SIG-M5 treated with dmso at 0.1 percent for 504 hours (cell line): ENCODE results near the gene ARL16.

ENCODE experiments used
- DNase-seq: peaks from one replicate; lab custom pipeline; 2025; ENCODE audit not compliant: unreplicated experiment; lab: John Stamatoyannopoulos, UW

The ARL16 gene, protein sequence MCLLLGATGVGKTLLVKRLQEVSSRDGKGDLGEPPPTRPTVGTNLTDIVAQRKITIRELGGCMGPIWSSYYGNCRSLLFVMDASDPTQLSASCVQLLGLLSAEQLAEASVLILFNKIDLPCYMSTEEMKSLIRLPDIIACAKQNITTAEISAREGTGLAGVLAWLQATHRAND

DNA sequence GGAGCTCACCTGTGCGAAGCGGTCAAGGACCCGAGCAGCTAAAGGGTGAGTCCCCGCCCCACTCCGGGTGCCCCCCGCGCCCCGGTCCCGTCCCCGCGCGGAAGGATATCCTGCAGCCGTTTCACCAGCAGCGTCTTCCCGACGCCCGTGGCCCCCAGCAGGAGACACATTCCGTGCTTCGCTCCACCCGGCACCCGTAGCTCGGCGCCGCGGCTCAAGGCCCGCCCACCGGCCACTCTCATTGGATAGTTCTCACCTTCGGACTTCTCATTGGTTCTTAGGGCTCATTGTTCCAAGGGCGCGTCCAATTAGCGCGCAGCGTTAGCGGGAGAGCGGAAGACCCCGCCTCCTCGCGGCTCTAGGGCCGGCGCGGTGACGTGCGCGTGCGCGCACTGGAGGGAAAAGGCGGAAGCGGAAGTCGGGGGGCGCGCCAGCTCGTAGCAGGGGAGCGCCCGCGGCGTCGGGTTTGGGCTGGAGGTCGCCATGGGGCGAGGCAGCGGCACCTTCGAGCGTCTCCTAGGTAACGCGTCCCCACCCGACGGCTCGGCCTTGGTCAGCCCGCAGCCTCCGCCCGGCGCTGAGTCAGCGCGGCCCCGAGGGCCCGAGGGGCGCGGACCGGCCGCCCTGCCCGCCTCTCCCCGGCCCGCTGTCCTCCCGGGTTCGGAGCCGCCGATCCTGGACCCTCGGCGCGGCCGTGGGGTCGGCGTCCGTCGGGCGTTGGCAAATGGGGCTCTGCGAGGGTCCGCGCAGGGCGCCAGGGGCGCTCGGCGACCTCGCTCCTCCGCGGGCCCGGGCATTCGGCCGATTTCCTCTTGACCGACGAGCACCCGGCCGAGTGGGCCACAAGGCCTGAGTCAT is at the start of gene ARL16, which contains the start of gene HGS:
Gene ARL16, minus strand, starts transcription at position 214 of the 858 bp plus-strand sequence. Its CDS starts 44 bp downstream, at position 170.
Gene HGS, plus strand, starts transcription at position 428 of the 858 bp plus-strand sequence. Its CDS starts 56 bp downstream, at position 484.
- DNase-seq, result peak; percentile 98

DNA sequence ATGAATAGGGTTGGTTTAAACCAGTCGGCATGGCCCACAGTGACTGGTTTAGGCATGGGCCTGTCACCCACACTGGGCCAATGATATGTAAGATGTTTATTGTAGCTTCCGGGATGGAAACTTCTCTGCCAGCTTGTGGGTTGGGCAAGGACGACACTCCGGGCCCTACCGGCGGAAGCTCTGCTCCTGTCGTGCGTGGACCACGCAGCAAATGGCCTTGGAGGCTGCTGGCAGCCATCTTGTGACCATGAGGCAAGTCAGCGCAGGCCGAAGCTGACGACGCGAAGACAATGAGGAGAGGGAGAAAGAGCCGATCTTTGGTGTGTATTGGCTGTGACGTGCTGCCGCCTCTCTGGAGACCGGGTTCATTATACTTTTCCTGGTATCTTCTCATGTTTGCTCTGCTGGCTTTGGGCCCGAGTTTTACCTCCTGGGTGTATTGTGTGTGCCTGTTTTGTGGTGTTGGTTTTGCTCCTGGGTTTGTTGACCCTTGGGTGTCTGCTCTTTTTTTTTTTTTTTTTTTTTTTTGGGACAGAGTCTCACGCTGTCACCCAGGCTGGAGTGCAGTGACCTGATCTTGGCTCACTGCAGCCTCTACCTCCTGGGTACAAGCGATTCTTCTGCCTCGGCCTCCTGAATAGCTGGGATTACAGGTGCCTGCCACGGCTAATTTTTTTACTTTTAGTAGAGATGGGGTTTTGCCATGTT is 43.9 kb upstream of the ARL16 start:
- peak; percentile 41 for DNase-seq

DNA sequence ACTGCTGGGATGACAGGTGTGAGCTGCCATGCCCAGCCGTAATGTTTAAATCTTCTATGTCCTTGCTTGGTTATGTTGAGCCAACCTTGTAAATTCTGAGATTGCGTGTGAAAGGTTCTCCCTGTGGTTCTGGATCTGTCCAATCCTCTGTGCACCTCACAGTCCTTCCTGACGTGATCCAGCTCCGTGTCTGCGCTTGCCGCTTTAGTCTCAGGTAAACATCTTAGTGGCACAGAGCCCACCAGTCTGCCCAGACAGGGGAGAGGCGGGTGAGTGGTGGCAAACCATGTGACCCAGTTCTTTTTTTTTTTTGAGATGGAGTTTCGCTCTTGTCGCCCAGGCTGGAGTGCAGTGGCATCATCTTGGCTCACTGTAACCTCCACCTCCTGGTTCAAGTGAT is 42.4 kb upstream of the ARL16 start:
- DNase-seq, result no peak

DNA sequence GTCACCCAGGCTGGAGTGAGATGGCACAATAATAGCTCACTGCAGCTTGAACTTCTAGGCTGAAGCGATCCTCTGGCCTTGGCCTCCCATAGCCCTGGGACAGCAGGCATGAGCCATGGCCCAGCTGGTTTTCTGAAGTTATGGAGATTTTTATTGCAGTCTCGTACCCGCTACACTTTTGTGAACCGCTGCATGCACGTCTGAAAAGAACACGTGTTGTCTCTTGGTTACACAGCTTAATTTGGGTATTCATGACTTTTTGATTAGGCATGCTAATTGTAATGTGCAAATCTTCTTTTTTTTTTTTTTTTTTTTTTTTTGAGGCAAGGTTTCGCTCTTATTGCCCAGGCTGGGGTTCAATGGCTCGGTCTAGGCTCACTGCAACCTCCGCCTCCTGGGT is 41.8 kb upstream of the ARL16 start:
- DNase-seq, result no peak

DNA sequence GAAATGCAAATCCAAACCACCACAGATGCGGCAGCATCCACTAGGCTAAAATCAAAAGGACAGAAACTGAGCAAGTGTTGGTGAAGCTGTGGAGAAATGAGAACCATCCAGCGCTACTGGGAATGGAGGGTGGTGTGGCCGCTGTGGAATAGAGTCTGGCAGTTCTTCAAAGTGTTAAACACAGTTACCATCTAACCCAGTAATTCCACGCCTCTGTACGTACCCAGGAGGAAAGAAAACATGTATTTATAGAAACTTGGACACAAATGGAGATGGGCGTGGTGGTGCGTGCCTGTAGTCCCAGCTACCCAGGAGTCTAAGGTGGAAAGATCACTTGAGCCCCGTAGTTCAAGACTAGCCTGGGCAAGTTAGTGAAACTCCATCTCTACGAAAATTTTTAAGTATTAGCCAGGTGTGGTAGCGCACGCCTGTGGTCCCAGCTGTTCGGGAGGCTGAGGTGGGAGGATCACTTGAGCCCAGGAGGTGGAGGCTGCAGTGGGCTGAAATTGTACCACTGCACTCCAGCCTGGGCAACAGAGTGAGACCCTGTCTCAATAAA is 40.1 kb upstream of the ARL16 start:
- DNase-seq, result no peak

DNA sequence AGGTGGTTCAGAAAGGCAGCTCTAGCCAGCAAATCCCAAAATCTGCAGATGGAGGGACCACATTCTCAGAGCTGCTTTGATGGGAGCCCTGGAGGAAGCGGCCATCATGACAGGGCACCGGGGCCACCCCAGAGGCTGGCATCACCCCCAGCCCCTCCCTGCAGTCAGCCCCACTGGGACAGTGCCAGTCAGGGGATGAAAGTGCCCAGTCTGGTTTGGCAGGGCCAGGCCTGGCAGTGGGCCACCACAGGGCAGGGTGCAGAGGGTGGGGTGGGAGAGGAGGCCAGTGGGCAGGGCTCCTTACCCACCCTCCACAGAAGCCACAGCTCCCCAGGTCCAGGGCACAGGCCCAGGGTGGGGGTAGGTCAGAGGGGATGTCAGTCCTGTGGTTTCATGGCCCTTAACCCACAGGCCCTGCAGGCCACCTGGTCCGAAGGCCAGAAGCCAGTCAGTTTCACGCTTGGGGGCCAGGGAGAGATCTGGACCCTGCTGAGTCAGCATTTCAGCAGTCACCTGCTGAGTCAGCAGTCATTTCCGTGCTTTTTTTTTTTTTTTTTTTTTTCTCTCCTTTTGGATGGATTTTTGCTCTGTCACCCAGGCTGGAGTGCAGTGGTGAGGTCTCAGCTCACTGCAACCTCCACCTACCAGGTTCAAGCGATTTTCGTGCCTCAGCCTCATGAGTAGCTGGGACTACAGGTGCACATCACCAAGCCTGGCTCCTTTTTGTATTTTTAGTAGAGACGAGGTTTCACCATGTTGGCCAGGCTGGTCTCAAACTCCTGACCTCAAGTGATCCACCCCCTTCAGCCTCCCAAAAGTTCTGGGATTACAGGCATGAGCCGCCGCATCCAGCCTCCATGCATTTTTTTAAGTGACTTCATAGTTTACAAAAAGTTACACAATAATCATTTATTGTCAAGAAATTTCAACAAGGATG is 38.9 kb upstream of the ARL16 start:
- no peak for DNase-seq

DNA sequence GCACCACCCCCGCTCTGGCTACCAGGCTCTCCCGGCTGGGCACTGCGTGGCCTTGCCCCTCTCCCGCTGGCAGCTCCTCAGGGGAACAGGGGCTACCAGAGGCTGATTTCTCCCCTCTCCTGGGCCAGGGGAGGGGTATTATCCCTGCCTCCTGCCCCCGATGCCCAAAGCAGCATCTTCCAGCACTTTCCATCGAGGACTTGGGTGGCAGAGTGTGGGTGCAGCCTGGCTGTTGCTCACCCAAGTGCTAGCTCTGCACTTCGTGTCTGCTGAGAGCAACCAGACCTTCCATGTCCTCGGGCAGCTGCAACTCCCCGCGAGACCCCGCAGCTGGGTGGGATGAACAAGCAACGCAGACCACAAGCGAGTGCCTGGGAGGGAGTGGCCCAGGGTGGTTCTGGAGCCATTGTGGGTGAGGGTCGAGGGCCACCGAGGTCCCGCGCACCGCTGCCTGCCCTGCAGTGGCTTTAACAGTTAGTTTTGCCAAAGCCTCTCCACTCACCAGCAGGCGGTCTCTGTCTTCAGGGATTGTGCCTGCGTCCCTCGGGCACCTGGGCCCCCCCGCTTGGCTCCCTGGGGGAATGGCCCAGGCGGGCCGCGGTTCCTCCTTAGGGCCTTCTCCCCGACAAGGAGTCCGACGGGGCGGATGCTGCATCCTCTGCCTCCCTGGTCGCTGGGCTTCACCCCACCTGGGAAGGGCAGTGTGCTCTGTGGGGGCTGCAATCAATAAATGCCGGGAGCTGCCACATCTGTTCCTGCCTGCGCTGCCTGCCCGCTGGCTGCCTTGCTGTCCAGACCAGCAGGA is 36.9 kb upstream of the ARL16 start:
- no peak for DNase-seq

DNA sequence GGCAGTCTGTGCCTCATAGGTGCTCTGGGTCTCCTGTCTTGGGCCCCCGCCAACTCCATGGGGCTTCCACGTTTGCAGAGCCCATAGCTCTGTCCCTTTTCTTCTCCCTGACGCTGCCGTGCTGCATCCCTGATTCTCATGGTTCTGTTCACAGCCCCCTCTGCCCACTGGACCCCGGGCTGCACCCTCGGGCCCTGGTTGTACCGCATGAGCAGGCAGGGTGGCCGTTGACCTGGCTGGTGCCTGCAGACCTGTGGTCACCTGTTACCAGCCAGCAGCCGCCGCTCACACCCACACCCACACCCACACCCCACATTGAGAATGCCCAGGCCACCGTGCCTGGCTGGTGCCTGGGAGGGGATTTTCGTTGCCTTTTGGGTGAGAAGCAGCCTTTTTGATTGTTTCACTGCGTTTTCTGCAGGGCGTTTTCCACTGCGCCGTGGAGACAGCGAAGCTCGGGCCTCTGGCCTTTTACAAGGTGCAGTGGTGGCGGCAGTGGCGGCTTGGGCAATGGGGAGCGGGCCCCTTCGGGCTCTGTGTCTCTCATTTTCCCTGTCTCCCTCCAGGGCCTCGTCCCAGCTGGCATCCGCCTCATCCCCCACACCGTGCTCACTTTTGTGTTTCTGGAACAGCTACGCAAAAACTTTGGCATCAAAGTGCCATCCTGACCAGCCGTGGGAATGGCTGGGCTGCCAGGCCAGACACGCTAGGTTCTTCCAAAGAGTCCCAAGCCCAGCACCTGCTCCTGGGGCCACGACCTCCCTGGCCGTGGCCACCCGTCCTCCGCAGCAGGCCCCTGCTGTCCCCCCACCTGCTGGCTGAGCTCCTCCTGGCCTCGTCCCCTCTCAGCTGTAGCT is 36.0 kb upstream of the ARL16 start:
- DNase-seq, result no peak

DNA sequence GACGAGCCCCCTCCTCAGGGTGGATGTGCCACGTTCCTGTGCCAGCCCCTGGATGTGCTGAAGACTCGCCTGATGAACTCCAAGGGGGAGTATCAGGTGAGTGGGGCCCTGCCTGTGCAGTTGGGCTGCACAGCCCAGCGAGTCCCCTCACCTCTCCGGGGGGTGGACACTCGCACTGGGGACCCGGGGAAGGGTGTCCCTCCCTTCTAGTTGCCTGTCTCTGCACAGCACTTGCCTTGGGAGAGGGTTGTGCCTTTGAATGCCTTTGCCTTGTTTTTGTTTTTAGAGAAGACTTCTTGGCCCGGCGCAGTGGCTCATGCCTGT is 34.1 kb upstream of the ARL16 start:
- no peak for DNase-seq

DNA sequence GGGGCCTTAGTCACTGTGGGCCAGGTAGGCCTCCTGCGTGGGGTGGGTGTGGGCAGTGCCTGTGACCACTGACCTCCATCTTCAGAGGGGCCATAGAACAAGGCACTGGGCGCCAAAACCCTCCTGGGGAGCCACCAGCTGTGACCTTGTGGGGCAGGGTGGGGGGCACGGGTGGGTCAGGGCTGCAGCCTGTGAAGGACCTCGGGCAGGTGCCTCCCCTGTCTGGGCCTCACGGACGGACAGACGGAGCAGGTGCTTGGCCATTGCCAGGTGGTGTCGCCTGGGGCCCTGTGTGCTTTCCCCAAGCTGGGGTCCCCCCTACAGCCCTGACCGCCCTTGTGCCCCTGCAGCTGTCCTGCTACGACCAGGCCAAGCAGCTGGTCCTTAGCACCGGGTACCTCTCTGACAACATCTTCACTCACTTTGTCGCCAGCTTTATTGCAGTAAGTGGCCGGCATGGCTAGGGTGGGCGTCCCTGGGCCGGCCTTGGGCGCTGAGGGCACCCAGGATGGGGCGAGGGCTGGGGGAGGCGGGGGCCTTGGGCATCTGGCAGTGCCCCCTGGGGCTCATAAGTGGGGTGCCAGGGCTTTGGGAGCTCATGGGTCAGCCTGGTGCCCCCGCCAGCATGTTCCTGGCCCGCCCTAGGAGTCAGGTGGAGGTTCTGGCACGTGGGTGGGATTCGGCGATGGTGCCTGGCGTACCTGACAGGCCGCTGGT is 33.6 kb upstream of the ARL16 start:
- no peak for DNase-seq

DNA sequence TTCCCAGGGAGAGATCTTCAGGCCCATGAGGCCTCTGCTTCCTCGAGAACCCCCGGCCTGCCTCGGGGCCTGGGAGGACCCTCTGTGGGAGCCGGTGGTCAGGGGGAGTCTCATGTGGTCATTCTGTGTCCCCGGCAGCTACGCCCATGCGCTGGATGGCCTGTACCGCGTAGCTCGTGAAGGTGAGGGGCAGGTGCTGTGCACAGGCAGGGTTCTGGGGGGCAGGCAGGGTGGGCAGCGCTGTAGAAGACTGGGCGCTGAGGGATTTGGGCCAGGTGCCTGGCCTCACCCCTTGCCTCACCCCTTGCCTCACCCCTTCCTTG is 33.0 kb upstream of the ARL16 start:
- no peak for DNase-seq

DNA sequence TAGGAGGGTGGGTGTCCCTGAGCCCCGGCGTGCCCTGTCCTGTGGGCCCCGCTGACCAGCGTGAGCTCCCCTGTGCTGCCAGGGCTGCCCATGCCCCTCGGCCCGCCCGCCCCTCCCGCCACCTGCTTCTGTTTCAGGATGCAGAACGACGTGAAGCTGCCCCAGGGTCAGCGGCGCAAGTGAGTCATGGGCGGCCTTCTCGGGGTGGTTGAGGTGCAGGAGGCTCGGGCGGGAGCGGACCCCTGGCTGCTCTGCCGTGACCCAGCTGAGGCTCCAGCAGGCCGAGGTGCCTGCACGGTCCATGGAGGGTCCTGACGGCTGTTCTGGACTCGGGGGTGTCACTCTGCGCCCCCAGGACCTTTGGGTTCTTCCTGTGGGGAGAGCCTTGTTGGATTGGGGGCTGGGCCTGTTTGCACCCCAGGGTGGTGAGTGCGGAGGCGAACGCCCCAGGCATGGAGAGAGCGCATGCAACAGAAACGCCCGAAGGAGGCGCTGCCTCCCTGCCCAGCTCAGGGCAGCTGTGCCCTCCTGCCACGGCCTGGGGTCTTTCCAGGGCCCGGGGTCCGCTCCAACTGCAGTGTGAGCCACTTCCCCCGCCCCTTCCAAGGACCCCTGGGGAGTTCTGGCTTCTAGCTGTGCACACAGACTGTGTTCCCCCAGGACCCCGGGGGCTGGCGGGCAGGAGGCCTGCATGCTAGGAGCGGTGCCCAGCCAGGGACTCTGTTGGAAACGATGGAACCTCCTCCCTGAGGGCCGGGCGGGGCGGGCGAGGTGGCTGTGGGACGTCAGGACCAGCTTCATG is 32.5 kb upstream of the ARL16 start:
- no peak for DNase-seq

DNA sequence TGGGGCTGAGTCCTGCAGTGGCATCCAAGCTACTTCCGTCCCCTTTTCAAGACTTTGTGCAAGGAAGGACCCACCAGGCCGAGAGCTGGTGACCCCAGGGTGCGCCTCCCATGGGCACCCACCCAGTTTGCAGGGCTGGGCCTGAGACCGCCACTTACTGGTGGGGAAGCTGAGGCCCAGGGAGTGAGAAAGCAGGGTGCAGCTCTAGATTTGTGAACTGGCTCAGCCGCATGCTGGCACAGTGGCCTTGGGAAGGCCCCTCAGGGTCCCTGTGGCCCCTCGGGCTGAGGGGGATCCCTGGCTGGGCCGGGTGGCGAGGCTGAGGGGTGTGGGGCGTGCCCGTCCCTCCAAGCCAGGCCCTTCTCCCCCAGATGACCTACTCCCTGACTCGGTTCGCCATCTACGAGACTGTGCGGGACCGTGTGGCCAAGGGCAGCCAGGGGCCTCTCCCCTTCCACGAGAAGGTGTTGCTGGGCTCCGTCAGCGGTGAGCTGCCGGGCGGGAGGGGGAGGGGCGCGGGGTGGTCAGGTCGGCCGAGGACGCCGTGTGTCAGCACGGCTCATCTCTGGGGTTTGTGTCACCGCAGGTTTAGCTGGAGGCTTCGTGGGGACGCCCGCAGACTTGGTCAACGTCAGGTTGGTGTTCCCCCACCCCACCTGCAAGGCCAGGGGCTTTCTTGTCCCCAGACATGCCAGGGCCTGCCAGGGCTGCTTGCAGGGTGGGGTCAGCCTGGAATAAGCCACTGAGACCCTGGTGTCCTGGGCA is 31.7 kb upstream of the ARL16 start:
- DNase-seq, result no peak

DNA sequence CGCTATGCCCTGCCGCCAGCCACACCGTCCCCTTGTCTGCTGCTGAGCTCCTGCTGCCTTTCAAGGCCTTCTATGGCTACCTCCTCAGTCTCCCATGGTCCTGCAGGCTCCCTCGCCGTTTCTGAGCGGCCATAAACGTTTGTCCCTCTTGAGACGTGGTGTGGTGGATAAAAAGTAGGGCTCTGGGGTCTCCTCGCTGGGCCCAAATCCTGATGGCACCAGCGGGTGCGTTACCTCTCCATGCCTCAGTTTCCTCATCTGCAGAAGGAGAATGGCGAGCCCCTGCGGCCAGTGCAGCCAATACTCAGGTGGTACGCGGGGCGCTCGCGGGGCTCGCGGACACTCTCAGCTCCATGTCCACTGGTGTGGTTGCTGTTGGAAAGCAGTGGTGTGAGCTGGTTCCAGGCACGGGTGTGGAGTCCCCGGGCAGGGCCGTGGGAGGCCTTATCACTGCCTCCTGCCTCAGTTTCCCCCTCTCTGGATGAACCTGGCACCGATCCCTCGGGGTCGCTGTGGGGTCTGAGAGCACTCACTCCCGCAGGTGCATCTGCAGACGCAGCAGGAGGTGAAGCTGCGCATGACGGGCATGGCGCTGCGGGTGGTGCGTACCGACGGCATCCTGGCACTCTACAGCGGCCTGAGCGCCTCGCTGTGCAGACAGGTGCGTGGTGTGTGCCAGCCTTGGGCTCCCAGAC is 31.0 kb upstream of the ARL16 start:
- no peak for DNase-seq

DNA sequence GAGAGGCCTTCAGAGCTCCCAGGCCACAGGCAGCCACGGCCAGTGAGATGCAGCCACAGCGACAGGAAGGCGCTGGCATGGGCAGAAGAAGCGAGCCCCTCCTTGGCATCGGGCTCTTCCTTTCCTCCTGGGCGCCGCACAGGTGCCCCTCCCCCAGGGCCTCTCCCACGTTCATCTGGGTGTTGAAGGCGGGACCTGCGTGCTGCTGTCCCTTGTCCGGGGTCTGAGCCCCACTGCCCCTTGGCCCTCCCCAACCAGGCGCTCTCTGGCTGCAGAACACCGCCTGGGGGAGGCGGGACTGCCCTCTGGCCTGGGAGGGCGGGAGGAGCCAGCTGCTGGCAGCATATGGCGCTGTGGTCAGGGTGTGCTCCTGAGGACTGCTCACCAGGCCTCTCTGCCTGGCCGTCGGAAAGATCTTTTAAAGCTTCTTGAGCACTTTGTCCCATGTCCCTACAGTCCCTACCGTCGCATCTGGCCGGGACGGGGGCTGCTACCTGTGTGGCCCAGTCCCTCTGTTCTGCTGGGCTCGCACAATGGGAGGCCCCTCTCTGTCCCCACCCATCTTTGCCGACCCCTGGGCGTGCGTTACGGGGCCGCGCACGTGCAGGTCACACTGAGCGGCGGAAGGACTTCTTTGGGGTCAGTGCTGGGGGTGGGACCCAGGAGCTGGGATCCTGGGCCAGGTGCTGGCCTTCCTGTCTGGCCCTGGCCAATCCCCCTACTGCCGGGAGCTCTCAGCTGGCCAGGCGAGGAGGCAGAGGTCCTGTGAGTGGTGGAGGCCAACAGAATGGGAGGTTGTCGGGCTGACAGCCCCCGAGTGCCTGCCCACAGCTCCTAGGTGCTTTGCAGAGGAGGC is 30.2 kb upstream of the ARL16 start:
- DNase-seq, result no peak
